Upper lobe of right lung (tissue), 1 donor: ENCODE measurements around the gene SPEN. TPM values are rescaled to one million over a fixed set of nuclear protein-coding genes. Genes with fewer than 3 reads are reported as not detected.
A peak's percentile ranks its signal among the peaks of the same experiment; 100 is the strongest.

Source experiments
- ATAC-seq: fragments of 200-7000 bp; cut with Tn5 transposase; one replicate; pipeline ENCODE4 v1.9.1; 2020; ENCODE audit warnings: mild to moderate bottlenecking, moderate library complexity
- DNase-seq: peaks from one replicate; pipeline ENCODE4 v3.0.0-alpha.2; 2020
- H3K27ac ChIP-seq: fragments of 200-600 bp; one replicate; pipeline ENCODE4 v1.8.0; 2022
- H3K27me3 ChIP-seq: fragments of 200-600 bp; one replicate; pipeline ENCODE4 v1.8.0; 2022; ENCODE audit warnings: mild to moderate bottlenecking
- H3K36me3 ChIP-seq: fragments of 200-600 bp; one replicate; pipeline ENCODE4 v1.8.0; 2022
- H3K4me1 ChIP-seq: fragments of 200-600 bp; one replicate; pipeline ENCODE4 v1.8.0; 2022
- H3K4me3 ChIP-seq: fragments of 200-600 bp; one replicate; pipeline ENCODE4 v1.8.0; 2022; ENCODE audit warnings: mild to moderate bottlenecking
- H3K9me3 ChIP-seq: fragments of 200-600 bp; one replicate; pipeline ENCODE4 v1.8.0; 2022
- intact Hi-C: fragments of 100-400 bp; cut with DNase I; formaldehyde crosslinking; loops from one replicate; pipeline ENCODE4 v1.11.0; 2022
- total RNA-seq: library from RNA; stranded (reverse); fragmentation: NEBNext Ultra II Directional; extraction: Animal tissue kit (Norgen Biotek cat#: 25700); gene quantifications from one replicate; pipeline ENCODE4 v1.2.1, GENCODE V29; 2021
- TF ChIP-seq, protein P1 (sequence below): fragments of 200-600 bp; IDR thresholded peaks from one replicate; pipeline ENCODE4 v1.8.0; 2022; ENCODE audit warnings: antibody characterized with exemption
- donor health status: DM: no; HTN: yes; CAD: no; lungs with severe emphysema.

Gene SPEN
- total RNA-seq, 1 donor from 2014 or later: 53.1 TPM

DNA sequence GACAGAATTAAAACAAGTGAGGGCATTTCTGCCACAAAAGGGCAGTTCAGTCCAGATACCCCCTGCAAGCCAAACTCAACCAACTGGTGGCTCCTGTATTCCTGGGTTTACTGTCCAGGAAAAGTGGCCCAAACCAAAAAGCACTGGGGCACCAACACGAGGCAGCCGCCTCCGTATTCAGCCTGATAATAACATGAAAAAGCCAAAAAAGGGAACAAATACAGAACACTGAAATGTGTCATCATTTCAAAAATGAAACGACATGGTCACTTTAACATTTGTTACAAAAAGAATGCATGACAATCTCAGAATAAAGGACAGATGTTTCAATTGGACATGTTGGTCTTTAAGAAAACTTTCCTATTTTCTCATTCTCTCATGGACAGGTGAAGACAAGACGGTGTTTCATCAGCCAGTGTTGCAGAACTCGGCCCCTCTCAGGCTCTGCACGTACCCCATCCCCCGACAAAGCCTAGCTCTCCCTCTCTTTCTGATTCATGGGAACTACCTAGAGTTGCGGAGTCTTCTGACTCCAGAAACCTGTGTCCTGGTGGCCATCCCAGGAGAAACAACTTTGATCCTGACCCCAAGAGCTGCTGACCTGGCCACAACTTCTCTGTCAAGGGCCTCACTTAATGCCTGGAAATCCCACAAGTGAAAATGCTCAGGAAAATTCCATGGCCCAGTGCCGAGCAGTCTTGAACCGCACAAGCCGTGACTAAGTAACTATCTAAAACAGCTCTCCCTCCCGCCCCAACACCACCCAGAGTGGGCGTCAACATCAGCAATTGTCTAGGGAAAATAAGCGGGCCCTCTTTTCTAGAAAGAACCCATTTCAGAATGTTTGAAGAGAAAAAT lies 101.3 kb downstream of the SPEN start:
- H3K36me3 ChIP-seq: peaks cover 35% of the 10 kb centered on the region
- intact Hi-C loops: no loop called here

DNA sequence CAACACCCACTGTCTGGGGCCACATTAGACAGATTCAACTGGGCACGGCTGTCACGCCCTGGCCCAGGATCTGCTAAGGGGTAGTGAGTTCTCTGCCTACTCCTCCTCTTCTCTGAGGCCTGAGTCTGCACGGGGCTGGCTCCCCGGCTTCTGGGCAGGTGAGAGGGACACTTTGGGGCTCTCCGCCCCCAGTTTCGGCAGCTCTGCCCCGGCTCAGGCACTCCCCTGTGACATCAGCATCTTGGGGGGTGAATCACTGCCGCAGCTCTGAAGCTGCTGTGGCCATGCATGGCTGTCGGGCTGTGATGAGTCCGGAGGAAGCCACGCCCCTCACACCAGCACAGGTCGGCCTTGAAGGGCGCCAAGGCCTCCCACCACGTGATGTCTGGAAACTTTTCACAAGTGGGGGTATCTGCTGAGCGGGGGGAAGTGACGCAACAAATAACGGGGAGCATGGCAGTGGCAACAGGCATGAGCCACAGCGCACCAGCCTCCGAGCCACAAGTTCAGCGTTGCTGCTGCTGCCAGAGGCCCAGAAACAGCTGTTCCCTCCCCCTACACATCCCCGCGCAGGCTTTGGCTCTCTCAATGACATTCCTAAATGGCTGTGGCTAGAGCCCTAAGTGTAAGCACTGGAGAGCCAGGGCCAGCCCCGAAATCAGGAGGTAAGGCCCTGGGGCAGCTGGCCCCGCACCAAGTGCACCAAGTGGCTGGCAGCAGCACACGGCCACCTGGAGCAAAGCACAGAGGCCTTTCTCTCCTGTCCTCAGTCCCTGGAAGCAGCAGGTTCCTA lies 102.1 kb downstream of the SPEN start:
- Histone ChIP-seq H3K9me3 (no peaks in the 10 kb centered on the region), H3K27ac (peak overlapping the region; percentile 89), H3K4me3 (peak overlapping the region; percentile 31), H3K36me3 (peaks cover 26% of the 10 kb centered on the region), H3K27me3 (no peaks in the 10 kb centered on the region), H3K4me1 (peaks cover 70% of the 10 kb centered on the region)
- intact Hi-C loops: no loop called here
- DNase-seq (peak; percentile 92), ATAC-seq (peak; percentile 85)
- TF ChIP-seq, protein P1, sequence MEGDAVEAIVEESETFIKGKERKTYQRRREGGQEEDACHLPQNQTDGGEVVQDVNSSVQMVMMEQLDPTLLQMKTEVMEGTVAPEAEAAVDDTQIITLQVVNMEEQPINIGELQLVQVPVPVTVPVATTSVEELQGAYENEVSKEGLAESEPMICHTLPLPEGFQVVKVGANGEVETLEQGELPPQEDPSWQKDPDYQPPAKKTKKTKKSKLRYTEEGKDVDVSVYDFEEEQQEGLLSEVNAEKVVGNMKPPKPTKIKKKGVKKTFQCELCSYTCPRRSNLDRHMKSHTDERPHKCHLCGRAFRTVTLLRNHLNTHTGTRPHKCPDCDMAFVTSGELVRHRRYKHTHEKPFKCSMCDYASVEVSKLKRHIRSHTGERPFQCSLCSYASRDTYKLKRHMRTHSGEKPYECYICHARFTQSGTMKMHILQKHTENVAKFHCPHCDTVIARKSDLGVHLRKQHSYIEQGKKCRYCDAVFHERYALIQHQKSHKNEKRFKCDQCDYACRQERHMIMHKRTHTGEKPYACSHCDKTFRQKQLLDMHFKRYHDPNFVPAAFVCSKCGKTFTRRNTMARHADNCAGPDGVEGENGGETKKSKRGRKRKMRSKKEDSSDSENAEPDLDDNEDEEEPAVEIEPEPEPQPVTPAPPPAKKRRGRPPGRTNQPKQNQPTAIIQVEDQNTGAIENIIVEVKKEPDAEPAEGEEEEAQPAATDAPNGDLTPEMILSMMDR: no peak

More for the DNA sequence above, 101.3 kb downstream of the SPEN start:
- peaks cover 61% of the 10 kb centered on the region for H3K4me1 ChIP-seq
- no peaks in the 10 kb centered on the region for H3K27me3 ChIP-seq
- peak overlapping the region; percentile 89 for H3K27ac ChIP-seq
- H3K9me3 ChIP-seq: no peaks in the 10 kb centered on the region
- peak; percentile 52 for ATAC-seq
- TF ChIP-seq, protein P1: peak; percentile 11
- DNase-seq: peak; percentile 80
- peak overlapping the region; percentile 31 for H3K4me3 ChIP-seq

DNA sequence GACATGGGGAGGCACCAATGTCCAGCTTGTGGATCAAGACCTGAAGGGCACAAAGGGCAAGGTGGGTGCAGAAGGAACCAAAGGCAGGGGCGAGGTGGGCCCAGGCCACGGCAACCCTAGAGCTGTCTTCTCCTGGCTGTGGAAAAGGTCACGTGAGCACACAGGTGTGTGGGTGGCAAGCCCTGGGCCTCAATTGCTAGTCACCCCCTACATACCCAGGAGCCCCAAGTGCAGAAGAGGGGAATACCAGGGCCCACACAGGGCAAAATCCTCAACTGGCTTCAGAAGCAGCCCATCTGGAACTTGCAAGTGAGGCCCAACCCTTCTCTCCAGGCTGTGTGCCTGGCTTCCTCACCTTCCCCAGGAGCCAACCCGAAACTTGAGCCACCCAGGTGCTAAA lies 102.8 kb downstream of the SPEN start:
- H3K9me3 ChIP-seq: no peaks in the 10 kb centered on the region
- H3K36me3 ChIP-seq: peaks cover 21% of the 10 kb centered on the region
- intact Hi-C loops: no loop called here
- no peak overlapping the region for H3K4me3 ChIP-seq
- ATAC-seq (no peak), DNase-seq (no peak)
- H3K27me3 ChIP-seq: no peaks in the 10 kb centered on the region
- TF ChIP-seq, protein P1: no peak
- peaks cover 73% of the 10 kb centered on the region for H3K4me1 ChIP-seq
- peak overlapping the region; percentile 89 for H3K27ac ChIP-seq

DNA sequence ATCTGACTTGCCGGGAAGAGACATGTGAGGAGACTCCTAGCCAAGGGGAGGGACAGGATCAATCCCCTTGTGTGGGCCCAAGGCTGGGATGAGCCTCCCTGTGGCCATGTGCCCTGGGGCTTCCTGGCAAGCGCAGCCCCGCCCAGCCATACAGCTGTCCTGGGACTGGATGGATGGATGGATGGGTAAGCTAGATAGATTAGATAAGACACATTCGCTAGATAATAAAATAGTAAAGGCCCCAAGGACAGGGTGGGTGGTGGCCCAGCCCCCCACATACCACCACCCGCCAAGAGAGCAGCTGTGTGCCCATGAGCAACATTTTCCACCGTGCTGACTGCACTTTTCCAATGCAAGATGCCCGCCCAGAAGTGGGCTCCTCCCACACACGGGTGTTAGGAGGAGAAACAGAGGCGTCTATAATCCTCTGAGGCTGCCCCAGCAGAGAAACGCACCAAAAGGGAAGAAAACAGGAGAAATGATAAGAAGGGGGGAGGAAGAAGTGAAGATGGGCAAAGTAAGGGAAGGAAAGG lies 103.3 kb downstream of the SPEN start:
- H3K4me1 ChIP-seq: peaks cover 75% of the 10 kb centered on the region
- TF ChIP-seq, protein P1: no peak
- H3K27ac ChIP-seq: peak overlapping the region; percentile 89
- no peak overlapping the region for H3K4me3 ChIP-seq
- H3K36me3 ChIP-seq: peaks cover 15% of the 10 kb centered on the region
- ATAC-seq (no peak), DNase-seq (no peak)
- intact Hi-C loops: no loop called here
- H3K9me3 ChIP-seq: no peaks in the 10 kb centered on the region
- no peaks in the 10 kb centered on the region for H3K27me3 ChIP-seq

DNA sequence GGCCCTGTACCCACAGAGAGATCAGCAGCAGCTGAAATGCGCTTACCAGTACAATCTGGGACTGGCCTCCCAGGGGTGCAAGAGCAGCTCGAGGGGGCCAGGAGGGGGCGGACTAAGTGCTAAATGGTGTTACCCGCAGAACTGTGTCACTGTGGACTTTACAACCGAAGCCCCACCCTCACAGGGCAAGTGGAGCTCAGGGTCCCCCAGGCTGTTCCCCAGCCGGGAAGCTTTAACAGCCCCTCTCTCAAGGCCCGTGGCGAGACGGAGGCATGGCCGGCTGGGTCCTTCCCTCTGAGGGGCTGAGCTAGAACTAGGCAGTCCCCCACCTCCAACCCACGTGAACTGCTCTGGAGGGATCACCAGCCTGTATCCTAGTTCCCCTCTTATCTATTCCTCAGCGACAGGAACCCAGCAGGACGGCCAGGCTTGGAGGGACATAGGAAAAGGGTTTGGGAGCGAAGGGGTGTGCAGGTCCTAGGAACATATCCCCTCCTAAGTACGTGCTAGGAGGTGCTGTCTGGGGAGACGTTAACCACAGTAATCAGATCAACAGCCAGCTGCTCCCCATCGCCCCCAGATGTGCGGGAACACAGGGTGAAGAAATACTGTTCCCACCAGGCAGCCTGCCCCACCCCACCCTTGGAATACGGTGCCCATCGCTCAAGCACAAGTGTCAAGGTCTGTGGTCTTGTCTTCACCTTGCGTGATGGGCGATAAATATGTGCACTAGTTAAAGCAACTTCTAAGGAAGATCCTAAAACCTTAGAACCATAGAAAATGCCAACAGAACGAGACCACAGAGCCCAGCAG lies 104.0 kb downstream of the SPEN start:
- no peak for DNase-seq
- TF ChIP-seq, protein P1: no peak
- ATAC-seq: no peak
- H3K36me3 ChIP-seq: peaks cover 10% of the 10 kb centered on the region
- H3K9me3 ChIP-seq: no peaks in the 10 kb centered on the region
- intact Hi-C loops: no loop called here
- H3K27me3 ChIP-seq: no peaks in the 10 kb centered on the region
- H3K4me3 ChIP-seq: no peak overlapping the region
- peak overlapping the region; percentile 89 for H3K27ac ChIP-seq
- peaks cover 83% of the 10 kb centered on the region for H3K4me1 ChIP-seq
